ENCODE results near the gene CFAP221. TPM values are rescaled to one million over a fixed set of nuclear protein-coding genes. Genes with fewer than 3 reads are reported as not detected.

Gene CFAP221
- total RNA-seq, 1 experiment from 2014 or later = 0.20 TPM

DNA sequence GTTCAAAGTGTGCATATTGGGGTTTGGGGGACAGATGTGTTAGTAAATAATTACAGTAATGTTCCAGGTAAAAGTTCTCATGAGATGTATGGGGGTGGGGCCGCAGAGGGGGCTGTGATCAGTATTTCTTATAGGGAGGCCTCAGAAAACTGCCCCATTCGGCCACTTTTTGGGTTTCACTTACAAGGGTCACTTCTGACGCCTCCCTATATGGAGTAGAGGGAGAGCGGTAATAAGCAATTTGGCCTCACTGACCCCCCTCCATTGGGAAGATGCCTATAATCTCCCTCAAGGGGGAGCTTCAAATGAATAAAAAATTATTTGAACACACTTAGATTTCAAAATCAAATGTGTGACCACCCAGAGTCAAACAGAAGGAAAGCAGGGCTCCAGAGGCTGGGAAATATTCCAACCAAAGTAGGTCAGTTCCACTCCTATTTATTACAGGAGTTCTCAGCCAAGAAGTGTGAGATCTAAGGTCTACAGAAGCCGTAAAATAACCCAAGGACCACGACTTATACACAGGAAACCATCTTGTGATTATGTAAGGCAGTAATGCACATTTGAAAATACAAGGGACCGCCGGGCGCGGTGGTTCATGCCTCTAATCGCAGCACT is 22.7 kb upstream of the CFAP221 start:
- no peak overlapping the region for H4K5ac ChIP-seq (ENCODE audit: insufficient read length, low read depth, low read length)
- no peak overlapping the region for H3K4me2 ChIP-seq (ENCODE audit: insufficient read depth, insufficient read length, low read length)
- no peak overlapping the region for H3K27ac ChIP-seq (ENCODE audit: insufficient read length, low read depth, low read length)
- H3K4me1 ChIP-seq (ENCODE audit: insufficient read depth, low read length) = no peaks in the 10 kb centered on the region
- no peaks in the 10 kb centered on the region for H4K20me1 ChIP-seq (ENCODE audit: control insufficient read depth, insufficient read depth, insufficient read length)
- H4K91ac ChIP-seq (ENCODE audit: insufficient read length, low read depth, low read length) = no peak overlapping the region
- H3K9ac ChIP-seq (ENCODE audit: extremely low read depth, insufficient read length, low read length) = no peak overlapping the region
- no peaks in the 10 kb centered on the region for H3K79me2 ChIP-seq (ENCODE audit: insufficient read depth, low read length)
- no peak overlapping the region for H2BK120ac ChIP-seq (ENCODE audit: low read depth, low read length, poor library complexity, severe bottlenecking)
- no peak overlapping the region for H2BK15ac ChIP-seq (ENCODE audit: low read depth, low read length)
- H3K27me3 Mint-ChIP-seq (ENCODE audit: low read depth) = peaks cover 74% of the 10 kb centered on the region
- peaks cover 8% of the 10 kb centered on the region for H3K23me2 ChIP-seq (ENCODE audit: insufficient read length, low read depth, low read length, poor library complexity, severe bottlenecking)
- H3K36me3 Mint-ChIP-seq (ENCODE audit: insufficient read depth in 1 of 3, low read depth in 3 of 3) = peaks cover 0 to 2% (median 0%) of the 10 kb centered on the region in 3 experiments; a peak in 2 of 7 replicates
- no peak overlapping the region for H3K27ac Mint-ChIP-seq
- no peak overlapping the region for H2AFZ ChIP-seq (ENCODE audit: low read length)
- H3T11ph ChIP-seq (ENCODE audit: low read length) = no peak overlapping the region
- no CpG with 5 or more reads among the region's 11 CpGs for WGBS (ENCODE audit: extremely low coverage, insufficient read length, low lambda C conversion rate)
- H3K4me3 Mint-ChIP-seq = no peak overlapping the region
- no peak overlapping the region for H4K8ac ChIP-seq (replicated peaks; ENCODE audit: insufficient read length, low read depth, low read length)
- no peak for TF ChIP-seq CTCF (conservative IDR thresholded peaks at IDR 0.05)
- H3K9me3 Mint-ChIP-seq = peaks cover 0 to 4% of the 10 kb centered on the region in 2 experiments; a peak in 1 of 5 replicates
- H3K56ac ChIP-seq (ENCODE audit: insufficient read length, low read depth, low read length) = no peak overlapping the region
- H2AK5ac ChIP-seq (ENCODE audit: insufficient read length, low read length) = no peak overlapping the region
- H3K18ac ChIP-seq (ENCODE audit: insufficient read length, low read depth, low read length) = no peak overlapping the region
- no peaks in the 10 kb centered on the region for H3K79me1 ChIP-seq (ENCODE audit: insufficient read depth, low read depth, low read length, poor library complexity, severe bottlenecking)
- H2BK12ac ChIP-seq (ENCODE audit: insufficient read length, low read depth, low read length) = no peak overlapping the region
- H3K14ac ChIP-seq (ENCODE audit: insufficient read depth, low read length) = no peak overlapping the region
- H3K27me3 ChIP-seq (ENCODE audit: insufficient read depth, low read length) = peaks cover 22% of the 10 kb centered on the region
- DNase-seq = no peak
- H3K9me3 ChIP-seq (ENCODE audit: control insufficient read depth, low read depth, low read length) = no peaks in the 10 kb centered on the region
- H3K4ac ChIP-seq (ENCODE audit: low read depth, low read length) = no peak overlapping the region
- no peak overlapping the region for H2BK20ac ChIP-seq (ENCODE audit: low read depth, low read length, poor library complexity, severe bottlenecking)
- H3K4me1 Mint-ChIP-seq = peaks cover 25 to 32% of the 10 kb centered on the region in 2 experiments
- no peak overlapping the region for H3K23ac ChIP-seq (ENCODE audit: insufficient read length, low read depth, low read length)
- H2BK5ac ChIP-seq (ENCODE audit: insufficient read length, low read length) = no peak overlapping the region

All from H9 (cell line).